ENCODE measurements around the gene CCDC141. TPM values are rescaled to one million over a fixed set of nuclear protein-coding genes. Genes with fewer than 3 reads are reported as not detected.
"Not testable (repeated sequence)": the region's sequence is repeated elsewhere in the genome, so short reads cannot be mapped to it uniquely, and the experiment has no call there.

Gene CCDC141
- total and polyA plus RNA-seq, 2 experiments from 2014 or later: 3.0 to 7.2 TPM

DNA sequence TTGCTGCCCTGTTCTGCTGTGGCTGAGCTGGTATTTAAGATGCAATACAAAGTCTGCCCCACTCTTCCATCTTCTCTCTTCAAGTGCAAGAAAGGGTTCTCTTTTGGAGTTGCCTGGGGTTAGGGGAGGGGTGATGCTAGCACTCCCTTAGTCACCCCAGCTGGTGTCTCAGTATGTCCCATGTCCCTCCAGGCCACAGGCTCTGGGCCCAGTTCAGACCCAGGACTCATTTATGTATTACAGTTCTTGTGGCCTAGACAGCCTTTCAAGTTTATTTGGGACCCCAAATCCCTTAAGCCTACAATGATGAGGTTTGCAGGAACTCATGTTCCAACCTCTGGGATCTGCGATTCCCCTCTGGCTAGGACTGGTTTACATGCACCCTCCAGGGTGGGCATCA is 47.2 kb upstream of the CCDC141 start:
- 100% methylated on average over 1 of the region's 1 CpG for WGBS (ENCODE audit: low lambda C conversion rate, missing lambda C conversion rate)
- Histone ChIP-seq H4K20me1 (ENCODE audit: insufficient read depth, poor library complexity, severe bottlenecking) (no peaks in the 10 kb centered on the region), H3K79me2 (no peaks in the 10 kb centered on the region), H3K9me2 (replicated peaks; ENCODE audit: insufficient read depth) (no peaks in the 10 kb centered on the region), H3K4me3 (no peak overlapping the region), H3K9me3 (ENCODE audit: low read depth) (no peaks in the 10 kb centered on the region), H3K27ac (no peak overlapping the region), H3K36me3 (replicated peaks; ENCODE audit: insufficient read depth, low read depth) (no peaks in the 10 kb centered on the region), H3K27me3 (no peaks in the 10 kb centered on the region), H2AFZ (no peak overlapping the region), H3K4me2 (no peak overlapping the region), H3K4me1 (ENCODE audit: insufficient read depth) (no peaks in the 10 kb centered on the region)
- TF ChIP-seq EZH2 (IDR thresholded peaks at IDR 0.05; ENCODE audit: borderline replicate concordance) (no peak), EZH2phosphoT487 (IDR thresholded peaks at IDR 0.05; ENCODE audit: low read depth, severe bottlenecking, unreplicated experiment) (no peak)
- TF ChIP-seq, protein P1, sequence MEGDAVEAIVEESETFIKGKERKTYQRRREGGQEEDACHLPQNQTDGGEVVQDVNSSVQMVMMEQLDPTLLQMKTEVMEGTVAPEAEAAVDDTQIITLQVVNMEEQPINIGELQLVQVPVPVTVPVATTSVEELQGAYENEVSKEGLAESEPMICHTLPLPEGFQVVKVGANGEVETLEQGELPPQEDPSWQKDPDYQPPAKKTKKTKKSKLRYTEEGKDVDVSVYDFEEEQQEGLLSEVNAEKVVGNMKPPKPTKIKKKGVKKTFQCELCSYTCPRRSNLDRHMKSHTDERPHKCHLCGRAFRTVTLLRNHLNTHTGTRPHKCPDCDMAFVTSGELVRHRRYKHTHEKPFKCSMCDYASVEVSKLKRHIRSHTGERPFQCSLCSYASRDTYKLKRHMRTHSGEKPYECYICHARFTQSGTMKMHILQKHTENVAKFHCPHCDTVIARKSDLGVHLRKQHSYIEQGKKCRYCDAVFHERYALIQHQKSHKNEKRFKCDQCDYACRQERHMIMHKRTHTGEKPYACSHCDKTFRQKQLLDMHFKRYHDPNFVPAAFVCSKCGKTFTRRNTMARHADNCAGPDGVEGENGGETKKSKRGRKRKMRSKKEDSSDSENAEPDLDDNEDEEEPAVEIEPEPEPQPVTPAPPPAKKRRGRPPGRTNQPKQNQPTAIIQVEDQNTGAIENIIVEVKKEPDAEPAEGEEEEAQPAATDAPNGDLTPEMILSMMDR (IDR thresholded peaks at IDR 0.05; ENCODE audit: poor library complexity): no peak
- DNase-seq (ENCODE audit: low spot score): no peak

DNA sequence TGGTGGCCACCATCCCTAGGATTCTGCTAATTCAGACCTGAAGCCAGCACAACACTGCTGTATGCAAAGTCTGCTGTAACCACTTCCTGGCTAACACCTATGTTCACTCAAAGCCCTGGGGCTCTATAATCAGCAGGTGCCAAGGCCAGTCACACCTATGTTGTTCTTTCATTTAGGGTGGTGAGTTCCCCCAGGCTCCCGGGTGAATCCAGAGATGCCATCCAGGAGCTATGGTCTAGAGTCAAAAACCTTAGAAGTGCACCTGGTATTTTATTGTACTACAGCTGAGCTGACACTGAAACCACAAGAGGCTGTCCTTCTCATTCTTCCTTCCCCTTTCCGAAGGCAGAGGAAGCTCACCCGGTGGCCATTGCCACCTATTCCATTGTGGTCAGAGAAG is 46.2 kb upstream of the CCDC141 start:
- DNase-seq (ENCODE audit: low spot score): no peak
- H3K9me3 ChIP-seq (ENCODE audit: low read depth): no peaks in the 10 kb centered on the region
- TF ChIP-seq EZH2 (IDR thresholded peaks at IDR 0.05; ENCODE audit: borderline replicate concordance): no peak
- TF ChIP-seq EZH2phosphoT487 (IDR thresholded peaks at IDR 0.05; ENCODE audit: low read depth, severe bottlenecking, unreplicated experiment): no peak
- TF ChIP-seq, protein P1 (IDR thresholded peaks at IDR 0.05; ENCODE audit: poor library complexity): no peak
- H3K27me3 ChIP-seq: no peaks in the 10 kb centered on the region
- no peaks in the 10 kb centered on the region for H3K79me2 ChIP-seq
- H4K20me1 ChIP-seq (ENCODE audit: insufficient read depth, poor library complexity, severe bottlenecking): no peaks in the 10 kb centered on the region
- no peak overlapping the region for H3K4me2 ChIP-seq
- H3K9me2 ChIP-seq (replicated peaks; ENCODE audit: insufficient read depth): no peaks in the 10 kb centered on the region
- H2AFZ ChIP-seq: no peak overlapping the region
- WGBS (ENCODE audit: low lambda C conversion rate, missing lambda C conversion rate): 93% methylated on average over 3 of the region's 3 CpGs
- no peaks in the 10 kb centered on the region for H3K4me1 ChIP-seq (ENCODE audit: insufficient read depth)
- H3K27ac ChIP-seq: no peak overlapping the region
- H3K36me3 ChIP-seq (replicated peaks; ENCODE audit: insufficient read depth, low read depth): no peaks in the 10 kb centered on the region
- no peak overlapping the region for H3K4me3 ChIP-seq

DNA sequence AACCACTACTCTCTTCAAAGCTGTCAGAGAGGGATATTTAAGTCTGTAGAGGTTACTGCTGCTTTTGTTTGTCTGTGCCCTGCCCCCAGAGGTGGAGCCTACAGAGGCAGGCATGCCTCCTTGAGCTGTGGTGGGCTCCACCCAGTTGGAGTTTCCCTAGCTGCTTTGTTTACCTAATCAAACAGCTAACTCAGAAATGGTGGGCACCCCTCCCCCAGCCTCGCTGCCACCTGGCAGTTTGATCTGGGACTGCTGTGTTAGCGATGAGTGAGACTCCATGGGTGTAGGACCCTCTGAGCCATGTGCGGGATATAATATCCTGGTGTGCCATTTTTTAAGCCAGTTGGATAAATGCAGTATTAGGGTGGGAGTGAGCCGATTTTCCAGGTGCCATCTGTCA is 43.0 kb upstream of the CCDC141 start:
- H3K4me3 ChIP-seq; H3K9me2 ChIP-seq (replicated peaks; ENCODE audit: insufficient read depth); H3K4me2 ChIP-seq; H3K9me3 ChIP-seq (ENCODE audit: low read depth); H3K79me2 ChIP-seq; H4K20me1 ChIP-seq (ENCODE audit: insufficient read depth, poor library complexity, severe bottlenecking); H3K36me3 ChIP-seq (replicated peaks; ENCODE audit: insufficient read depth, low read depth); DNase-seq (ENCODE audit: low spot score); H2AFZ ChIP-seq; H3K4me1 ChIP-seq (ENCODE audit: insufficient read depth); H3K27me3 ChIP-seq; H3K27ac ChIP-seq: not testable (repeated sequence)
- WGBS (ENCODE audit: low lambda C conversion rate, missing lambda C conversion rate): 95% methylated on average over 4 of the region's 4 CpGs

DNA sequence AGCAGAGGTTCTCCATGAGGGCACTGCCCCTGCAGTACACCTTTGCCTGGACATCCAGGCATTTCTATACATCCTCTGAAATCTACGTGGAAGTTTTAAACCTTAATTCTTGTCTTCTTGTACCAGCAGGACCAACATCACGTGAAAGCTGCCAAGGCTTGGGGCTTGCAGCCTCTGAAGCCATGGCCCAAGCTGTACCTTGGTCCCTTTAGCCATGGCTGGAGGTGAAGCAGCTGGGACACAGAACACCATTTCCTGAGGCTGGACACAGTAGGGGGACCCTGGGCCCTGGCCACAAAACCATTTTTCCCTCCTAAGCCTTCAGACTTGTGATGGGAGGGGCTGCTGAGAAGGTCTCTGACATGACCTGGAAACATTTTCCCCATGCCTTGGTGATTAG is 32.8 kb upstream of the CCDC141 start:
- Histone ChIP-seq H3K27me3 (no peaks in the 10 kb centered on the region), H3K36me3 (replicated peaks; ENCODE audit: insufficient read depth, low read depth) (no peaks in the 10 kb centered on the region), H3K4me1 (ENCODE audit: insufficient read depth) (no peaks in the 10 kb centered on the region), H3K9me2 (replicated peaks; ENCODE audit: insufficient read depth) (no peaks in the 10 kb centered on the region), H4K20me1 (ENCODE audit: insufficient read depth, poor library complexity, severe bottlenecking) (no peaks in the 10 kb centered on the region), H3K79me2 (no peaks in the 10 kb centered on the region), H3K9me3 (ENCODE audit: low read depth) (no peaks in the 10 kb centered on the region), H2AFZ (no peak overlapping the region), H3K27ac (no peak overlapping the region), H3K4me3 (no peak overlapping the region), H3K4me2 (no peak overlapping the region)
- DNase-seq (ENCODE audit: low spot score): no peak
- WGBS (ENCODE audit: low lambda C conversion rate, missing lambda C conversion rate): 92% methylated on average over 2 of the region's 2 CpGs
- no peak for TF ChIP-seq EZH2 (IDR thresholded peaks at IDR 0.05; ENCODE audit: borderline replicate concordance)

DNA sequence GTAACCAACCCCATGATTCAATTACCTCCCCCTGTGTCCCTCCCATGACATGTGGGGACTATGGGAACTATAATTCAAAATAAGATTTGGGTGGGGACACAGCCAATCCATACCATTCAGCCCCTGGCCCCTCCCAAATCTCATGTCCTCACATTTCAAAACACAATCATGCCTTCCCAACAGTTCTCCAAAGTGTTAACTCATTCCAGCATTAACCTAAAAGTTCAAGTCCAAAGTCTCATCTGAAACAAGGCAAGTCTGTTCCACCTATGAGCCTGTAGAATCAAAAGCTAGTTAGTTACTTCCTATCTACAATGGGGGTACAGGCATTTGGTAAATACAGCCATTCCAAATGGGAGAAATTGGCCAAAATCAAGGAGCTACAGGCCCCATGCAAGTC is 32.0 kb upstream of the CCDC141 start:
- no peaks in the 10 kb centered on the region for H3K4me1 ChIP-seq (ENCODE audit: insufficient read depth)
- H3K27me3 ChIP-seq: no peaks in the 10 kb centered on the region
- no peak overlapping the region for H2AFZ ChIP-seq
- TF ChIP-seq, protein P1 (IDR thresholded peaks at IDR 0.05; ENCODE audit: poor library complexity): no peak
- no peak for TF ChIP-seq EZH2phosphoT487 (IDR thresholded peaks at IDR 0.05; ENCODE audit: low read depth, severe bottlenecking, unreplicated experiment)
- TF ChIP-seq EZH2 (IDR thresholded peaks at IDR 0.05; ENCODE audit: borderline replicate concordance): no peak
- no peak overlapping the region for H3K27ac ChIP-seq
- DNase-seq (ENCODE audit: low spot score): no peak
- H3K36me3 ChIP-seq (replicated peaks; ENCODE audit: insufficient read depth, low read depth): no peaks in the 10 kb centered on the region
- no peak overlapping the region for H3K4me2 ChIP-seq
- H3K4me3 ChIP-seq: no peak overlapping the region
- H4K20me1 ChIP-seq (ENCODE audit: insufficient read depth, poor library complexity, severe bottlenecking): no peaks in the 10 kb centered on the region
- H3K79me2 ChIP-seq: no peaks in the 10 kb centered on the region
- H3K9me2 ChIP-seq (replicated peaks; ENCODE audit: insufficient read depth): no peaks in the 10 kb centered on the region
- no peaks in the 10 kb centered on the region for H3K9me3 ChIP-seq (ENCODE audit: low read depth)

All from hepatocyte (in vitro differentiated cells).